ENCODE results near the gene ABTB2.

GRCh38 chr11:34404280-34404679, 46.5 kb upstream of the ABTB2 start:
- TF ChIP-seq CREB5 (CRISPR knock-in tag; IDR thresholded peaks at IDR 0.05; ENCODE audit: low read depth), result no peak
- no peak for TF ChIP-seq ISL1 (CRISPR knock-in tag; IDR thresholded peaks at IDR 0.05)
- TF ChIP-seq TCF4 (CRISPR knock-in tag; IDR thresholded peaks at IDR 0.05; ENCODE audit: borderline replicate concordance), result no peak

Measured in SK-N-SH treated with all-trans-retinoic acid at 6 μM for 48 hours (cell line).